Pancreas (tissue), 10 donors: ENCODE measurements around the gene GALNT9. TPM values are rescaled to one million over a fixed set of nuclear protein-coding genes. Genes with fewer than 3 reads are reported as not detected.

ENCODE experiments used
- ATAC-seq, 4 donors: fragments of 200-7000 bp; cut with Tn5 transposase; one replicate each; pipeline versions ENCODE4 v1.8.0 to v1.9.1; 2020; ENCODE audit warnings: mild to moderate bottlenecking in 4 of 4, moderate library complexity in 4 of 4
- DNase-seq, 6 donors: peaks; one replicate each; pipeline ENCODE4 v3.0.0-alpha.2; 2020
- FAIRE-seq: peaks from 2 replicates; lab custom pipeline; 2012; peaks lifted over from hg19 to GRCh38; lab: Jason Lieb, UNC
- H3K27ac ChIP-seq, 4 donors: fragments of 200-600 bp; sonication (generic); 1 replicate in 3 of 4; 2 replicates in 1 of 4; pipeline versions ENCODE4 v1.5.0 to v1.8.0; 2020
- H3K27me3 ChIP-seq, 4 donors: fragments of 200-600 bp; one replicate each; pipeline ENCODE4 v1.8.0; 2021
- H3K36me3 ChIP-seq, 3 donors: fragments of 200-600 bp; sonication (generic) in 1 of 3; one replicate each; pipeline versions ENCODE4 v1.5.0 to v1.8.0; 2020 to 2021
- H3K4me1 ChIP-seq, 3 donors: fragments of 200-600 bp; one replicate each; pipeline ENCODE4 v1.8.0; 2021
- H3K4me3 ChIP-seq, 4 donors: fragments of 200-600 bp; sonication (generic) in 2 of 4; one replicate each; pipeline versions ENCODE4 v1.5.0 to v1.8.0; 2020 to 2021
- H3K9me3 ChIP-seq, 4 donors: fragments of 200-600 bp; one replicate each; pipeline ENCODE4 v1.8.0; 2021
- CTCF ChIP-seq, 4 donors: fragments of 200-600 bp; sonication (generic) in 3 of 4; IDR thresholded peaks; one replicate each; pipeline versions ENCODE4 v1.5.0 to v1.8.0; 2021; ENCODE audit warnings: antibody characterized with exemption in 4 of 4
- WGBS, 2 donors: extraction: QIAGEN DNeasy Blood & Tissue Kit; methylation state at CpG; one replicate each; pipeline ENCODE4 v1.1.7; 2013; 5-methylcytosine and 5-hydroxymethylcytosine counted together
- intact Hi-C, 3 donors: fragments of 100-400 bp; cut with DNase I; formaldehyde crosslinking; loops; one replicate each; pipeline versions ENCODE4 v1.11.1 to v1.14.2; 2022
- polyA plus RNA-seq, 2 donors: library from polyadenylated mRNA; stranded (reverse); fragments of 200-250 nt; gene quantifications; one replicate each; pipeline ENCODE4 v1.2.3, GENCODE V29; 2013
- total RNA-seq, 6 donors: library from RNA; stranded (reverse); fragmentation: NEBNext Ultra II Directional in 4 of 6; extraction: Animal tissue kit (Norgen Biotek cat#: 25700) in 4 of 6; gene quantifications; one replicate each; pipeline versions ENCODE4 v1.2.1 to v1.2.4, GENCODE V29; 2021 to 2023
- donor health status: healthy with polysubstance abuse.
- donor health status: DM: no; HTN: no; CAD: no; lungs with moderate emphysema.
- donor health status: DM: no; HTN: no; CAD: no.
- donor health status: control.
- donor health status: control.
- donor health status: Bipolar disorder and iron deficiency.
- donor health status: DM: yes; HTN: yes; CAD: no.
- donor health status: DM: no; HTN: no; CAD: no.
- donor health status: DM: no; HTN: no; CAD: no.
- donor health status: DM: yes; HTN: yes; CAD: no.

Gene GALNT9
- total and polyA plus RNA-seq, 8 donors, result 0.09 to 0.46 (median 0.25) TPM; not detected in 5

GRCh38 chr12:132211326-132211725 lies 118.1 kb downstream of the GALNT9 start:
- intact Hi-C loops, result no loop called here
- ATAC-seq (no peak), DNase-seq (no peak), FAIRE-seq (no peak)
- Histone ChIP-seq H3K9me3 (no peaks in the 10 kb centered on the region), H3K27ac (no peak overlapping the region), H3K27me3 (no peaks in the 10 kb centered on the region), H3K4me1 (no peaks in the 10 kb centered on the region), H3K36me3 (no peaks in the 10 kb centered on the region), H3K4me3 (no peak overlapping the region)
- WGBS, 2 donors, result 74 to 82% methylated on average over 18 of the region's 18 CpGs
- no peak for TF ChIP-seq CTCF (IDR thresholded peaks at IDR 0.05)

- DNase-seq, result peak in 2 of 6 donors; percentile 42 to 56
- no peak for FAIRE-seq
- TF ChIP-seq CTCF (IDR thresholded peaks at IDR 0.05), result no peak
Measured at GRCh38 chr12:132210223-132211055, 119.0 kb downstream of the GALNT9 start.

GRCh38 chr12:132209619-132210222 lies 119.7 kb downstream of the GALNT9 start:
- 60 to 68% methylated on average over 14 of the region's 14 CpGs for WGBS, 2 donors
- no peak overlapping the region for H3K4me3 ChIP-seq
- intact Hi-C loops, result no loop called here
- peak in 2 of 4 donors; percentile 24 to 61 for ATAC-seq
- FAIRE-seq, result no peak
- DNase-seq, result no peak
- no peaks in the 10 kb centered on the region for H3K4me1 ChIP-seq
- no peak for TF ChIP-seq CTCF (IDR thresholded peaks at IDR 0.05)
- H3K36me3 ChIP-seq, result no peaks in the 10 kb centered on the region
- no peaks in the 10 kb centered on the region for H3K9me3 ChIP-seq
- H3K27me3 ChIP-seq, result peaks cover 0 to 6% (median 0%) of the 10 kb centered on the region in 4 donors
- H3K27ac ChIP-seq, result peak overlapping the region in 2 of 4 donors; percentile 28 to 54

More at GRCh38 chr12:132210223-132211055, 119.0 kb downstream of the GALNT9 start:
- ATAC-seq, result peak in 2 of 4 donors; percentile 41 to 64
- Histone ChIP-seq H3K4me1 (no peaks in the 10 kb centered on the region), H3K36me3 (no peaks in the 10 kb centered on the region), H3K9me3 (no peaks in the 10 kb centered on the region), H3K27ac (peak overlapping the region in 2 of 4 donors; percentile 28 to 54), H3K27me3 (no peaks in the 10 kb centered on the region), H3K4me3 (no peak overlapping the region)
- intact Hi-C loops, result no loop called here
- WGBS, 2 donors, result 76 to 82% methylated on average over 48 of the region's 48 CpGs

- H3K9me3 ChIP-seq, result no peaks in the 10 kb centered on the region
- H3K36me3 ChIP-seq, result no peaks in the 10 kb centered on the region
- H3K27ac ChIP-seq, result no peak overlapping the region
- intact Hi-C loops, result no loop called here
- H3K27me3 ChIP-seq, result peaks cover 0 to 9% (median 0%) of the 10 kb centered on the region in 4 donors
- WGBS, 2 donors, result 88 to 89% methylated on average over 15 of the region's 15 CpGs
- H3K4me1 ChIP-seq, result no peaks in the 10 kb centered on the region
- ATAC-seq (no peak), FAIRE-seq (no peak), DNase-seq (no peak)
- no peak for TF ChIP-seq CTCF (IDR thresholded peaks at IDR 0.05)
- H3K4me3 ChIP-seq, result no peak overlapping the region
Measured at GRCh38 chr12:132208153-132208823, 121.1 kb downstream of the GALNT9 start.
